GM23338 (cell line): ENCODE results near the gene CTNNA2. TPM values are rescaled to one million over a fixed set of nuclear protein-coding genes. Genes with fewer than 3 reads are reported as not detected.

ENCODE experiments used
- ATAC-seq: fragments of 200-7000 bp; cut with Tn5 transposase; 3 replicates; pipeline ENCODE4 v1.9.1; 2020
- DNase-seq: peaks from one replicate; pipeline ENCODE4 v3.0.0-alpha.2; 2015; ENCODE audit warnings: low spot score
- H2AFZ ChIP-seq: fragments of 200-600 bp; sonication (generic); 2 replicates; pipeline ENCODE4 v1.8.0; 2016; ENCODE audit warnings: antibody characterized with exemption, mild to moderate bottlenecking, moderate library complexity
- H3F3A ChIP-seq: fragments of 200-600 bp; sonication (generic); replicated peaks from 2 replicates; pipeline ENCODE4 v1.8.0; 2017; ENCODE audit warnings: antibody characterized with exemption, mixed run types, low read depth
- H3K27ac ChIP-seq: fragments of 200-600 bp; sonication (generic); 2 replicates; pipeline ENCODE4 v1.6.1; 2016; ENCODE audit warnings: low read depth
- H3K27me3 ChIP-seq: fragments of 200-600 bp; sonication (generic); 2 replicates; pipeline ENCODE4 v1.8.0; 2016; ENCODE audit warnings: mild to moderate bottlenecking, mixed run types, moderate library complexity; ENCODE audit not compliant: insufficient read depth
- H3K36me3 ChIP-seq: fragments of 200-600 bp; sonication (generic); 2 replicates; pipeline ENCODE4 v1.8.0; 2016; ENCODE audit warnings: mild to moderate bottlenecking; ENCODE audit not compliant: insufficient read depth
- H3K4me1 ChIP-seq: fragments of 200-600 bp; sonication (generic); 2 replicates; pipeline ENCODE4 v1.8.0; 2016; ENCODE audit warnings: mild to moderate bottlenecking, moderate library complexity; ENCODE audit not compliant: insufficient read depth
- H3K4me2 ChIP-seq: fragments of 200-600 bp; sonication (generic); 2 replicates; pipeline ENCODE4 v1.7.1; 2017; ENCODE audit warnings: mixed run types
- H3K4me3 ChIP-seq: fragments of 200-600 bp; sonication (generic); 2 replicates; pipeline ENCODE4 v1.6.1; 2016; ENCODE audit warnings: mixed run types
- H3K79me2 ChIP-seq: fragments of 200-600 bp; sonication (generic); replicated peaks from 2 replicates; pipeline ENCODE4 v1.8.0; 2017; ENCODE audit warnings: mild to moderate bottlenecking; ENCODE audit not compliant: insufficient read depth
- H3K9me2 ChIP-seq: fragments of 200-600 bp; sonication (generic); 2 replicates; pipeline ENCODE4 v1.8.0; 2017; ENCODE audit not compliant: insufficient read depth
- H4K20me1 ChIP-seq: fragments of 200-600 bp; sonication (generic); replicated peaks from 2 replicates; pipeline ENCODE4 v1.8.0; 2017; ENCODE audit warnings: mild to moderate bottlenecking; ENCODE audit not compliant: insufficient read depth
- H3K27ac Mint-ChIP-seq: 2 replicates; pipeline ENCODE4 v1.8.0; 2020; ENCODE audit warnings: inconsistent platforms, mild to moderate bottlenecking, moderate library complexity, mixed read lengths
- H3K27me3 Mint-ChIP-seq: 3 replicates; pipeline ENCODE4 v1.8.0; 2022; ENCODE audit warnings: low read depth, mild to moderate bottlenecking, moderate library complexity, mixed read lengths, inconsistent platforms; ENCODE audit not compliant: insufficient read depth, poor library complexity
- H3K36me3 Mint-ChIP-seq: 3 replicates; pipeline ENCODE4 v1.8.0; 2021; ENCODE audit warnings: low read depth, mild to moderate bottlenecking, inconsistent platforms, moderate library complexity, mixed read lengths
- H3K4me1 Mint-ChIP-seq: 3 replicates; pipeline ENCODE4 v1.8.0; 2020; ENCODE audit warnings: mild to moderate bottlenecking, inconsistent platforms, mixed read lengths
- H3K4me3 Mint-ChIP-seq: 3 replicates; pipeline ENCODE4 v1.8.0; 2021; ENCODE audit warnings: moderate library complexity, mild to moderate bottlenecking, inconsistent platforms, mixed read lengths
- H3K9me3 Mint-ChIP-seq: 3 replicates; pipeline ENCODE4 v1.8.0; 2020; ENCODE audit warnings: moderate library complexity, mild to moderate bottlenecking, inconsistent platforms, mixed read lengths
- CREB1 ChIP-seq: fragments of 250-450 bp; sonication (Bioruptor Pico); IDR thresholded peaks from 2 replicates; pipeline ENCODE4 v1.5.0; 2020; ENCODE audit warnings: low read depth, mild to moderate bottlenecking, moderate library complexity
- CTCF ChIP-seq, 2 experiments: fragments of 200-600 bp in 1 of 2; sonication (generic) in 1 of 2; conservative IDR thresholded peaks; 2 replicates each; pipeline versions ENCODE4 v1.5.1 to v1.6.1; 2016 to 2017; ENCODE audit warnings: antibody characterized with exemption in 2 of 2, low read depth in 2 of 2, mild to moderate bottlenecking in 2 of 2, moderate library complexity in 1 of 2
- ETS1 ChIP-seq: IDR thresholded peaks from 2 replicates; pipeline ENCODE4 v1.6.1; 2016; ENCODE audit warnings: antibody characterized with exemption
- REST ChIP-seq: IDR thresholded peaks from one replicate; pipeline ENCODE4 v1.6.1; 2018; ENCODE audit warnings: antibody characterized with exemption; ENCODE audit not compliant: unreplicated experiment
- ZNF462 ChIP-seq: fragments of 250-450 bp; sonication (Bioruptor Pico); IDR thresholded peaks from 2 replicates; pipeline ENCODE4 v1.5.0; 2020; ENCODE audit warnings: mild to moderate bottlenecking, moderate library complexity
- polyA plus RNA-seq: library from polyadenylated mRNA; unstranded; fragments of >200 nt; fragmentation: Nextera tagmentation; extraction: Ambion mirVana; gene quantifications from 2 replicates; pipeline ENCODE4 v1.2.1, GENCODE V29; 2016
- total RNA-seq: library from RNA; depleted of rRNA; stranded (reverse); fragments of >200 nt; shearing (Covaris generic); gene quantifications from 2 replicates; pipeline ENCODE4 v1.2.3, GENCODE V29; 2014

CTNNA2 gene
- total and polyA plus RNA-seq, 2 experiments from 2014 or later = 6.4 to 15.6 TPM

- TF ChIP-seq ZNF462 = no peak
- no peak for TF ChIP-seq CREB1 (CRISPR knock-in tag)
- TF ChIP-seq REST = no peak
- TF ChIP-seq ETS1 = no peak
These were observed 768.2 kb downstream of the CTNNA2 start (continued) for GRCh38 chr2:80281049-80281448.

- no peaks in the 10 kb centered on the region for H3K27me3 Mint-ChIP-seq
- peaks cover 11% of the 10 kb centered on the region for H3K9me2 ChIP-seq
- no peaks in the 10 kb centered on the region; the same call in 1 of the 2 replicates for H4K20me1 ChIP-seq
- no peaks in the 10 kb centered on the region for H3K36me3 ChIP-seq
- H3F3A ChIP-seq = no peaks in the 10 kb centered on the region
- H3K79me2 ChIP-seq = no peaks in the 10 kb centered on the region
- peaks cover 4% of the 10 kb centered on the region for H3K4me1 Mint-ChIP-seq
- peak overlapping the region; percentile 46; the same call in 1 of the 2 replicates for H3K27ac Mint-ChIP-seq
- H3K36me3 Mint-ChIP-seq = no peaks in the 10 kb centered on the region
- H3K4me1 ChIP-seq = no peaks in the 10 kb centered on the region
- H3K4me3 Mint-ChIP-seq = no peak overlapping the region
- no peaks in the 10 kb centered on the region for H3K27me3 ChIP-seq
- no peak overlapping the region for H3K4me3 ChIP-seq
- H3K27ac ChIP-seq = no peak overlapping the region
- DNase-seq (peak; percentile 8), ATAC-seq (peak; percentile 39; the same call in 1 of the 3 replicates)
- no peak for TF ChIP-seq CREB1 (CRISPR knock-in tag)
- TF ChIP-seq CTCF (conservative IDR thresholded peaks at IDR 0.05; ENCODE audit: low read depth in 2 of 2) = peak; percentile 17 to 57; a peak in 3 of 4 replicates
- H2AFZ ChIP-seq = no peak overlapping the region
- H3K4me2 ChIP-seq = no peak overlapping the region
- H3K9me3 Mint-ChIP-seq = no peaks in the 10 kb centered on the region; the same call in 2 of the 3 replicates
These were observed 775.7 kb downstream of the CTNNA2 start for GRCh38 chr2:80288576-80288975.
